Hepatocyte (in vitro differentiated cells): Measurements from ENCODE around the gene ABI1.

Experiments
- CTCF ChIP-seq: fragments of 200-600 bp; sonication (generic); IDR thresholded peaks from 2 replicates; pipeline ENCODE4 v1.5.1; 2016; ENCODE audit warnings: antibody characterized with exemption, mild to moderate bottlenecking; ENCODE audit not compliant: poor library complexity
- EZH2 ChIP-seq: fragments of 200-600 bp; sonication (generic); IDR thresholded peaks from 2 replicates; pipeline ENCODE4 v1.6.1; 2016; ENCODE audit warnings: antibody characterized with exemption, mild to moderate bottlenecking, borderline replicate concordance
- EZH2phosphoT487 ChIP-seq: fragments of 200-600 bp; sonication (generic); IDR thresholded peaks from one replicate; pipeline ENCODE4 v1.6.1; 2018; ENCODE audit warnings: antibody characterized with exemption, mild to moderate bottlenecking, low read depth, moderate library complexity; ENCODE audit not compliant: unreplicated experiment, severe bottlenecking

GRCh38 chr10:26903431-26904217, 42.9 kb upstream of the ABI1 start:
- TF ChIP-seq EZH2 (no peak), CTCF (no peak), EZH2phosphoT487 (no peak)
